Stomach (tissue), 9 donors: ENCODE results near the gene NAIF1. TPM values are rescaled to one million over a fixed set of nuclear protein-coding genes. Genes with fewer than 3 reads are reported as not detected.
"Not testable (repeated sequence)": the region's sequence is repeated elsewhere in the genome, so short reads cannot be mapped to it uniquely, and the experiment has no call there.

Source experiments
- DNase-seq, 2 donors: peaks; one replicate each; pipeline versions ENCODE4 v3.0.0 to v3.0.0-alpha.2; 2013 to 2019
- H3K27ac ChIP-seq, 5 donors: fragments of 200-600 bp in 4 of 5; sonication (generic) in 4 of 5; one replicate each; pipeline ENCODE4 v1.5.1; 2013 to 2019; ENCODE audit warnings: mild to moderate bottlenecking in 1 of 5, moderate library complexity in 1 of 5
- H3K27me3 ChIP-seq, 3 donors: fragments of 200-600 bp; sonication (generic); one replicate each; pipeline ENCODE4 v1.5.1; 2017 to 2019; ENCODE audit warnings: mixed run types in 1 of 3
- H3K36me3 ChIP-seq, 4 donors: fragments of 200-600 bp; sonication (generic); 1 replicate in 3 of 4; 2 replicates in 1 of 4; pipeline ENCODE4 v1.5.1; 2016 to 2019
- H3K4me1 ChIP-seq, 4 donors: fragments of 200-600 bp; sonication (generic); one replicate each; pipeline ENCODE4 v1.5.1; 2016 to 2019
- H3K4me3 ChIP-seq, 4 donors: fragments of 200-600 bp; sonication (generic) in 3 of 4; one replicate each; pipeline ENCODE4 v1.5.1; 2016 to 2019; ENCODE audit warnings: mild to moderate bottlenecking in 1 of 4
- H3K9me3 ChIP-seq, 4 donors: fragments of 200-600 bp; sonication (generic); one replicate each; pipeline ENCODE4 v1.5.1; 2016 to 2019
- EP300 ChIP-seq: sonication (generic); formaldehyde crosslinking; IDR thresholded peaks from one replicate; pipeline ENCODE4 v1.6.1; 2017; ENCODE audit warnings: antibody characterized with exemption
- POLR2A ChIP-seq, 4 donors: fragments of 450-650 bp; IDR thresholded peaks; one replicate each; pipeline ENCODE4 v1.6.1; 2016; ENCODE audit warnings: antibody characterized with exemption in 4 of 4, control low read depth in 2 of 4, mild to moderate bottlenecking in 1 of 4, moderate library complexity in 1 of 4
- POLR2AphosphoS5 ChIP-seq, 3 donors: sonication (generic); formaldehyde crosslinking; IDR thresholded peaks; one replicate each; pipeline ENCODE4 v1.6.1; 2016; ENCODE audit warnings: antibody characterized with exemption in 3 of 3
- WGBS, 5 donors: extraction: QIAGEN DNeasy Blood & Tissue Kit in 3 of 5; methylation state at CpG; one replicate each; pipeline versions ENCODE4 v1.1.5 to v1.1.7; 2013 to 2018; 5-methylcytosine and 5-hydroxymethylcytosine counted together
- intact Hi-C: fragments of 100-400 bp; cut with DNase I; formaldehyde crosslinking; loops from one replicate; pipeline ENCODE4 v1.15.1; 2023; ENCODE audit warnings: low total_unique reads
- polyA plus RNA-seq, 3 donors: library from polyadenylated mRNA; stranded (reverse); fragments of 200-250 nt; gene quantifications; one replicate each; pipeline ENCODE4 v1.2.3, GENCODE V29; 2013
- total RNA-seq, 5 donors: library from RNA; depleted of rRNA; stranded (reverse); fragments of >200 nt; gene quantifications; one replicate each; pipeline versions ENCODE4 v1.1.0 to v1.2.3, GENCODE V29; 2014 to 2016
- TF ChIP-seq, protein P1 (sequence below), 7 experiments: fragments of 450-650 bp in 4 of 7; fragments of 200-600 bp in 3 of 7; sonication (generic) in 3 of 7; IDR thresholded peaks; one replicate each; pipeline ENCODE4 v1.5.1; 2016 to 2019; ENCODE audit warnings: antibody characterized with exemption in 7 of 7, control low read depth in 2 of 7, mild to moderate bottlenecking in 1 of 7
- donor health status: healthy with polysubstance abuse.
- donor health status: Bipolar disorder and iron deficiency.
- donor health status: healthy.

The NAIF1 gene
- total and polyA plus RNA-seq, 8 donors, result 1.8 to 40.3 (median 7.8) TPM

DNA sequence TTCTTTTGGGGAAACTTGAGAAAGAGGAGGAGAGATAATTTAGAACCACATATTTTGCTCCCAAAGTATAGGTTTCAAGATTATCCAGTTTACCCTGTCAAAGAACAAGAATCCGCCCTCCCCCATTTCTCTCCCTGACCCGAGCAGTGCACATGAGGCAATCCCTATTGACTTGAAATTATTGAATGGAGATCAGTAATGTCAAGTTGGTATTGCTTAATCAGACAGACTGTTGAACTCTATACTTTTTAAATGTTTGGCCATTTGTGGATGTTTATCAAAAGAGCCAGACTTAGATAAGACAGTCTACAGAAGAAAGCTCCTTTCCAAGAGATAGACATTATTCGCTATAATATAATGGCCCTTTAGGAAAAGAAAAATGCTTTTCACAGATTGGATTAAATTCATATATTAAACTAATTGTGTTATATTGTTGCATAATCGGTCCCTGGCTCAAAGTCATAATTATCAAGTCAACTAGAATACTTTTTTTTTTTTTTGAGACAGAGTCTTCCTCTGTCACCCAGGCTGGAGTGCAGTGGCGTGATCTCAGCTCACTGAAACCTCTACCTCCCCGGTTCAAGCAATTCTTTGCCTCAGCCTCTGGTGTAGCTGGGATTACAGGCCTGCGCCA lies 6.2 kb upstream of the NAIF1 start:
- H3K27ac ChIP-seq, result peak overlapping the region; percentile 31 to 95 (median 84)
- DNase-seq, result peak in 1 of 2 donors; percentile 68
- H3K4me1 ChIP-seq, result peaks cover 28 to 77% (median 65%) of the 10 kb centered on the region in 4 donors
- H3K36me3 ChIP-seq, result no peaks in the 10 kb centered on the region
- H3K9me3 ChIP-seq, result no peaks in the 10 kb centered on the region
- H3K27me3 ChIP-seq, result no peaks in the 10 kb centered on the region
- TF ChIP-seq, protein P1, sequence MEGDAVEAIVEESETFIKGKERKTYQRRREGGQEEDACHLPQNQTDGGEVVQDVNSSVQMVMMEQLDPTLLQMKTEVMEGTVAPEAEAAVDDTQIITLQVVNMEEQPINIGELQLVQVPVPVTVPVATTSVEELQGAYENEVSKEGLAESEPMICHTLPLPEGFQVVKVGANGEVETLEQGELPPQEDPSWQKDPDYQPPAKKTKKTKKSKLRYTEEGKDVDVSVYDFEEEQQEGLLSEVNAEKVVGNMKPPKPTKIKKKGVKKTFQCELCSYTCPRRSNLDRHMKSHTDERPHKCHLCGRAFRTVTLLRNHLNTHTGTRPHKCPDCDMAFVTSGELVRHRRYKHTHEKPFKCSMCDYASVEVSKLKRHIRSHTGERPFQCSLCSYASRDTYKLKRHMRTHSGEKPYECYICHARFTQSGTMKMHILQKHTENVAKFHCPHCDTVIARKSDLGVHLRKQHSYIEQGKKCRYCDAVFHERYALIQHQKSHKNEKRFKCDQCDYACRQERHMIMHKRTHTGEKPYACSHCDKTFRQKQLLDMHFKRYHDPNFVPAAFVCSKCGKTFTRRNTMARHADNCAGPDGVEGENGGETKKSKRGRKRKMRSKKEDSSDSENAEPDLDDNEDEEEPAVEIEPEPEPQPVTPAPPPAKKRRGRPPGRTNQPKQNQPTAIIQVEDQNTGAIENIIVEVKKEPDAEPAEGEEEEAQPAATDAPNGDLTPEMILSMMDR (IDR thresholded peaks at IDR 0.05), result no peak
- TF ChIP-seq POLR2AphosphoS5 (IDR thresholded peaks at IDR 0.05) (no peak), EP300 (no peak), POLR2A (IDR thresholded peaks at IDR 0.05) (no peak)
- 69 to 77% (median 72%) methylated on average over 7 of the region's 7 CpGs for WGBS, 5 donors
- H3K4me3 ChIP-seq, result no peak overlapping the region
- intact Hi-C loops, result no loop called here

DNA sequence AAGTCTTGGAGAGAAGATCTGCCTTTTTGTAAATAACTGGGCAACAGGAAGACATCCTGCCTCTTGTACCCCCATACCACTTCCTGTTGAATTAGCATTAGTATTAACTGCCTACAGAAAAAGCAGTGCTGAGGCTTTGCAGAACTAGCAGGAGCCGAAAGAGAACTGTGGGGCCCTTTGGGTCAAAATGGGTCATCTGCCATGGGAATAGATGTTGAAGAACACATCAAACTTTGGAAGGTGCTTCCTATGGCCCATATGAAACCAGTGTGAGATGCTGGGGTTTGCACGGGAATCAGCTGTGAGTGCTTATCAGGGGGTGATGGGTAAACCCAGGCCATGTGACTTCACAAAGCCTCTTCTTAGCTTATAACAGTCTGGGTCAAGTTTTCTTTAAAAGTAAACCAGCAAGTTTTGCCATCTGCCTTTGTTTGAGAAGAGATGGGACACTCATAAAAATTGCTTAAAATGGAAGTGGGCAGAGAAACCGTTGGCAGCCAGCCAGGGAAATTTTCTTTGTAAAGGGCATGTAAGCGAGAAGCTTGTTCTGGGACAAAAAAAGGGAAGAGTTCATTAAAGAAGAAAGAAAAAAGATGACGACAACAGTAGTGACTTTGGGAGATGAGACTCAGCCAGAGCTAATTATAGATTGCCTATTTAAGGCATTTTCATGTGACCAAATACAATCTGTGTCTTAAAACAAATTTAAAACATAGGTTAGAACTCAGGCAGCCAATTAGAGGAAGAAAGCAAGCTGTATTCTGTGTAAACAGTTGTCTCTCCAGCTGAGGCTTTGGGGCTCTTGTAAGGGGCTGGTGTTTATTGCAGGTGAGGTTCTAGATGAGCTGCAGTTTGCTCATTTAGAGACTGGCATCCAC lies 5.3 kb upstream of the NAIF1 start:
- DNase-seq, result peak; percentile 76 to 89
- Histone ChIP-seq H3K36me3 (no peaks in the 10 kb centered on the region), H3K27me3 (no peaks in the 10 kb centered on the region), H3K4me3 (no peak overlapping the region), H3K27ac (peak overlapping the region; percentile 71 to 95 (median 84)), H3K4me1 (peaks cover 28 to 67% (median 56%) of the 10 kb centered on the region in 4 donors), H3K9me3 (no peaks in the 10 kb centered on the region)
- intact Hi-C loops, result no loop called here
- 7 to 17% (median 13%) methylated on average over 5 of the region's 5 CpGs for WGBS, 5 donors
- TF ChIP-seq POLR2AphosphoS5 (IDR thresholded peaks at IDR 0.05), result peak in 1 of 3 donors; percentile 6
- TF ChIP-seq POLR2A (IDR thresholded peaks at IDR 0.05), result no peak

DNA sequence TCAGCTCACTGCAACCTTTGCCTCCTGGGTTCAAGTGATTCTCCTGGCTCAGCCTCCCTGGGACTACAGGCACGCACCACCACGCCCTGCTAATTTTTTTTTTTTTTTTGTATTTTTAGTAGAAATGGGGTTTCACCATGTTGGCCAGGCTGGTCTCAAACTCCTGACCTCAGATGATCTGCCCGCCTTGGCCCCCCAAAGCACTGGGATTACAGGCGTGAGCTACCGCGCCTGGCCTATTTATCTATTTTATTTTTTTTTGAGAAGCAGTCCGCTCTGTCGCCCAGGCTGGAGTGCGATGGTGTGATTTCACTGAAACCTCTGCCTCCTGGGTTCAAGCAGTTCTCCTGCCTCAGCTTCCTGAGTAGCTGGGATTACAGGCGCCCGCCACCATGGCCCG lies 4.4 kb upstream of the NAIF1 start:
- H3K27me3 ChIP-seq, H3K36me3 ChIP-seq, intact Hi-C loops, DNase-seq, H3K4me3 ChIP-seq, H3K9me3 ChIP-seq: not testable (repeated sequence)
- whole genome bisulfite sequencing, 5 donors, result 86 to 91% (median 88%) methylated on average over 12 of the region's 12 CpGs
- Histone ChIP-seq H3K27ac (peak overlapping the region in 4 of 5 donors; percentile 78 to 95 (median 86)), H3K4me1 (peaks cover 32 to 70% (median 60%) of the 10 kb centered on the region in 4 donors)

DNA sequence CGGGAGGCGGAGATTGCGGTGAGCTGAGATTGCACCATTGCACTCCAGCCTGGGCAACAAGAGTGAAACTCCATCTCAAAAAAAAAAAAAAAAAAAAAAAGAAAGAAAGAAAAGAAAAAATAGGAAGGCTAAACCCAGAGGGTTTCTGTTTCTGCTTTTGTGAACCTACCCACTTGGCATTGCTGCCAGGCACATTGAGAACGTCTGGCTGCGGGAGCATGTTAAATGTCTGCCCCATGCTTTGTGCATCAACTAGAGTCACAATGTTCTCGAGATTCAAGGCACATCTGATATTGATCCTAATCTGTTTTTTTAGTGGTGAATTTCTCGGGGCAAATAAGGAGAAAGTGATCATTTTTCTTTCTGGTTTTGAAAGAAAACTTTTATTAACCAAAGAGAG lies 3.8 kb upstream of the NAIF1 start:
- DNase-seq, result no peak
- Histone ChIP-seq H3K9me3 (no peaks in the 10 kb centered on the region), H3K4me1 (peaks cover 38 to 76% (median 66%) of the 10 kb centered on the region in 4 donors), H3K27me3 (no peaks in the 10 kb centered on the region), H3K4me3 (no peak overlapping the region), H3K36me3 (no peaks in the 10 kb centered on the region), H3K27ac (peak overlapping the region in 4 of 5 donors; percentile 78 to 95 (median 86))
- TF ChIP-seq, protein P1 (IDR thresholded peaks at IDR 0.05), result no peak
- TF ChIP-seq EP300, result no peak
- 64 to 81% (median 73%) methylated on average over 7 of the region's 7 CpGs for WGBS, 5 donors
- intact Hi-C loops, result no loop called here

DNA sequence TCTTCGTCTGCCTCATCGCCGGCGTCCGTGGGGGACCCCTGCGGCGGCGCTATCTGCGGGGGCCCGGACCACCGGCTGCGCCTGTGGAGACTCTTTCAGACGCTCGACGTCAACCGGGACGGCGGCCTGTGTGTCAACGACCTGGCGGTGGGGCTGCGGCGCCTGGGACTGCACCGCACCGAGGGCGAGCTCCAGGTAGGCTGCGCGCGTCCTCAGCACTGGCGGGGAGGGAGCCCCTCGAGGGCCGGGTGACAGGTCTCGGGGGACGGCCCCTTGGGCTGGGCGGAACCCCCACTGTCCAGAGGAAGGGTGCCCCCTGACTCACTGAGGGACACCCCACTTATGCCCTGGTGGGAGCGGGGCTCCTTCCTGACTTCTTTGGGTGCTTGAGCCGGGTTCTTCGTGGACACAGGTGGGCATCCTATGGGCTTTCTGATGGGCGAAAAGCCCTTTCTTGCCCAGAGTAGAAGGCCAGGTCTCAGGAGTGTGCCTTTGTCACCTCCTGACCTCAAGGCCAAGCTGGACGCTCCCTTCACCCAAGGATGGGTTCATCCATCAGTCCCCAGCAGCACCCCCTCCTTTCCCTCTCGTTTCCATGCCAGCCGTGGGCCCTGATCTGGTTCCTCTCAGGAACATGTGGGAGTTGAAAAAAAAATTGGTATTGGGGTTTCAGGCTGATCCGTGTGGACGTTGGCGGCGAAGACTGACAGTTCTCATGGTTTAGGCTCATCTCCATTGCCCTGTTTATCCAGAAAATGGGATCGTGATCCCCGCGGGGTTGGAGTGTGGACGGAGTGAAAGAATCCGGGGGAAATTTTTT lies 1.5 kb upstream of the NAIF1 start:
- TF ChIP-seq EP300, result no peak
- TF ChIP-seq, protein P1 (IDR thresholded peaks at IDR 0.05), result no peak
- no peak for TF ChIP-seq POLR2AphosphoS5 (IDR thresholded peaks at IDR 0.05)
- TF ChIP-seq POLR2A (IDR thresholded peaks at IDR 0.05), result no peak
- Histone ChIP-seq H3K36me3 (peaks cover 0 to 2% (median 1%) of the 10 kb centered on the region in 4 donors), H3K4me1 (peaks cover 35 to 78% (median 66%) of the 10 kb centered on the region in 4 donors), H3K9me3 (no peaks in the 10 kb centered on the region), H3K4me3 (peak overlapping the region; percentile 77 to 99 (median 94)), H3K27me3 (no peaks in the 10 kb centered on the region), H3K27ac (peak overlapping the region; percentile 85 to 99 (median 95))
- WGBS, 5 donors, result 1 to 4% (median 2%) methylated on average over 20 to 50 of the region's 50 CpGs
- DNase-seq, result peak; percentile 35 to 58
- intact Hi-C loops, result no loop called here
